AG10803 (cell line): ENCODE data around the gene SPATA21.

Experiments used
- DNase-seq: peaks from one replicate; pipeline ENCODE4 v3.0.0; 2010; ENCODE audit warnings: low read depth
- H3K4me3 ChIP-seq: 2 replicates; pipeline ENCODE4 v1.5.1; 2011; ENCODE audit warnings: mild to moderate bottlenecking, low read length, control low read depth
- CTCF ChIP-seq: conservative IDR thresholded peaks from 2 replicates; pipeline ENCODE4 v1.5.1; 2011; ENCODE audit warnings: mild to moderate bottlenecking, low read length, control low read depth, inconsistent platforms

SPATA21 gene

DNA sequence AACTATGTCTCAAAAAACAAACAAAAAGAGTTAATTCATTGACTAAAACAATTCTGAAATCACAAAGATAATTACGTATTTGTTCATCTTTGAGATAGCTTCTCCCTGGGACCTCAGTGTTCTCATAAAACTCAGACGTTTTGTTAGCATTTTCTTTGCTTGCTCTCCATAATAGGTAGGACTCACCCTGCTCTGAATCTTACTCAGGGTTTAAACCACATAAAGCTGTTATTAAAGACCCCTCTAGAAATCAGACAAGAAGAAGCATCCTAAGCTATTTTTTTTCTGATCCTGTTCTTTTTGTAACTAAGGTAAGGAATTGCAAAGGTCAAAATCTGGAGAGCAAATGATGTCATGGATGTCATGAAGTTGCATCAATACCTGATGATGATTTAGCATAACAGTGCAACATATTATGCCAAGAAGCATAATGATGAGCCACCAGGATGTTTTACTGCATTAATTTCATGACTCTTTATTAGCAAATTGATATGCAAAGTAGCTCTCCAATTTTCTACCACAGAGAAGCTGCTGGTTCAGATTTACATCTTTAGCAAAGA, 87.3 kb downstream of the SPATA21 start:
- DNase-seq = peak; percentile 31
- no peak for TF ChIP-seq CTCF
- no peak overlapping the region; the same call in 1 of the 2 replicates for H3K4me3 ChIP-seq
